Activated naive CD8-positive, alpha-beta T cell treated with anti-CD3 and anti-CD28 coated beads, Interleukin-2, amount 10 ng/mL, durations not matched to agents 7 days and 5 days (primary cell): Measurements from ENCODE around the gene WRAP73. TPM values are rescaled to one million over a fixed set of nuclear protein-coding genes. Genes with fewer than 3 reads are reported as not detected.
"Not testable (repeated sequence)": the region's sequence is repeated elsewhere in the genome, so short reads cannot be mapped to it uniquely, and the experiment has no call there.

Experiments used
- ATAC-seq: fragments of 150-1000 bp; cut with Tn5 transposase; one replicate; pipeline ENCODE4 v1.10.0; 2021; ENCODE audit warnings: low read depth, moderate library complexity
- POLR2A ChIA-PET: fragments of 350-600 bp; sonication (Branson Sonifier 250); formaldehyde crosslinking; loops from one replicate; lab custom pipeline; 2021; ENCODE audit warnings: antibody characterized with exemption; lab: Charles Lee
- DNase-seq: peaks from one replicate; pipeline ENCODE4 v3.0.0; 2021
- H3K27ac Mint-ChIP-seq: one replicate; pipeline ENCODE4 v1.8.0; 2022; ENCODE audit warnings: mild to moderate bottlenecking, mixed read lengths
- H3K27me3 Mint-ChIP-seq: one replicate; pipeline ENCODE4 v1.8.0; 2022; ENCODE audit warnings: mild to moderate bottlenecking, moderate library complexity, mixed read lengths
- H3K36me3 Mint-ChIP-seq: one replicate; pipeline ENCODE4 v1.8.0; 2021; ENCODE audit warnings: mild to moderate bottlenecking, mixed read lengths
- H3K4me1 Mint-ChIP-seq: one replicate; pipeline ENCODE4 v1.8.0; 2021; ENCODE audit warnings: mixed read lengths
- H3K4me3 Mint-ChIP-seq: one replicate; pipeline ENCODE4 v1.8.0; 2022; ENCODE audit warnings: mild to moderate bottlenecking, moderate library complexity, mixed read lengths
- H3K9me3 Mint-ChIP-seq: one replicate; pipeline ENCODE4 v1.8.0; 2021; ENCODE audit warnings: mixed read lengths
- total RNA-seq, 2 experiments: library from RNA; stranded (reverse); gene quantifications; one replicate each; pipeline ENCODE4 v1.2.3, GENCODE V29; 2021

WRAP73 gene
- total RNA-seq, 2 experiments from 2014 or later: 40.2 to 41.6 TPM

- no peak overlapping the region for H3K4me3 Mint-ChIP-seq
- POLR2A ChIA-PET: no interaction called here
- no peaks in the 10 kb centered on the region for H3K4me1 Mint-ChIP-seq
- H3K27me3 Mint-ChIP-seq: no peaks in the 10 kb centered on the region
- no peaks in the 10 kb centered on the region for H3K36me3 Mint-ChIP-seq
- peaks cover 9% of the 10 kb centered on the region for H3K9me3 Mint-ChIP-seq
- ATAC-seq (no peak), DNase-seq (no peak)
- no peak overlapping the region for H3K27ac Mint-ChIP-seq
These were observed 62.7 kb downstream of the WRAP73 start for GRCh38 chr1:3586986-3587759.

- POLR2A ChIA-PET: no interaction called here
- ATAC-seq (no peak), DNase-seq (no peak)
- H3K27ac Mint-ChIP-seq: no peak overlapping the region
- no peak overlapping the region for H3K4me3 Mint-ChIP-seq
- no peaks in the 10 kb centered on the region for H3K27me3 Mint-ChIP-seq
- no peaks in the 10 kb centered on the region for H3K4me1 Mint-ChIP-seq
- H3K9me3 Mint-ChIP-seq: peaks cover 9% of the 10 kb centered on the region
- H3K36me3 Mint-ChIP-seq: no peaks in the 10 kb centered on the region
These were observed 63.8 kb downstream of the WRAP73 start for GRCh38 chr1:3585940-3586568.

GRCh38 chr1:3585353-3585868, 64.5 kb downstream of the WRAP73 start:
- H3K4me1 Mint-ChIP-seq, POLR2A ChIA-PET, H3K4me3 Mint-ChIP-seq, H3K9me3 Mint-ChIP-seq, H3K36me3 Mint-ChIP-seq, H3K27me3 Mint-ChIP-seq, DNase-seq, ATAC-seq, H3K27ac Mint-ChIP-seq: not testable (repeated sequence)

- H3K9me3 Mint-ChIP-seq: peaks cover 9% of the 10 kb centered on the region
- H3K36me3 Mint-ChIP-seq: no peaks in the 10 kb centered on the region
- POLR2A ChIA-PET: no interaction called here
- H3K4me3 Mint-ChIP-seq: no peak overlapping the region
- H3K27ac Mint-ChIP-seq: no peak overlapping the region
- ATAC-seq: no peak
- no peaks in the 10 kb centered on the region for H3K27me3 Mint-ChIP-seq
- no peaks in the 10 kb centered on the region for H3K4me1 Mint-ChIP-seq
- no peak for DNase-seq
These were observed 65.0 kb downstream of the WRAP73 start for GRCh38 chr1:3584915-3585314.

- H3K9me3 Mint-ChIP-seq, H3K4me3 Mint-ChIP-seq, H3K36me3 Mint-ChIP-seq, H3K27me3 Mint-ChIP-seq, ATAC-seq, H3K27ac Mint-ChIP-seq, POLR2A ChIA-PET, H3K4me1 Mint-ChIP-seq, DNase-seq: not testable (repeated sequence)
These were observed 66.2 kb downstream of the WRAP73 start for GRCh38 chr1:3583751-3584150.

- Mint-ChIP-seq H3K27ac (no peak overlapping the region), H3K27me3 (no peaks in the 10 kb centered on the region), H3K4me1 (no peaks in the 10 kb centered on the region), H3K9me3 (peaks cover 9% of the 10 kb centered on the region), H3K36me3 (no peaks in the 10 kb centered on the region), H3K4me3 (no peak overlapping the region)
- DNase-seq: no peak
- POLR2A ChIA-PET: no interaction called here
- ATAC-seq: no peak
These were observed 68.4 kb downstream of the WRAP73 start for GRCh38 chr1:3581296-3582036.

Other genes starting within 250 kb of the WRAP73 start
- gene ARHGEF16, start 195.4 kb downstream of the WRAP73 start, total RNA-seq: not detected
- gene MEGF6, start 38.6 kb downstream of the WRAP73 start, total RNA-seq: 10 to 100 TPM; 56.6 TPM
- gene TPRG1L, start 25.1 kb downstream of the WRAP73 start, total RNA-seq: 10 to 100 TPM; 23.8 to 29.4 TPM
- 1 to 10 TPM in 1 of 2 experiments, under 1 TPM in 1; 0.62 to 1.1 TPM for gene TP73, start 2.4 kb upstream of the WRAP73 start, total RNA-seq
- gene CCDC27, start 102.3 kb upstream of the WRAP73 start, total RNA-seq: not detected
- gene SMIM1, start 122.6 kb upstream of the WRAP73 start, total RNA-seq: 1 to 10 TPM in 1 of 2 experiments, under 1 TPM in 1; 0.94 to 2.1 TPM
- gene LRRC47, start 146.4 kb upstream of the WRAP73 start, total RNA-seq: 10 to 100 TPM; 32.0 to 40.6 TPM
- 10 to 100 TPM; 44.6 to 46.9 TPM for gene CEP104, start 207.1 kb upstream of the WRAP73 start, total RNA-seq
- 10 to 100 TPM; 14.3 to 15.8 TPM for gene DFFB, start 207.4 kb upstream of the WRAP73 start, total RNA-seq